Natural killer cell (primary cell): Measurements from ENCODE around the gene MIER2. TPM values are rescaled to one million over a fixed set of nuclear protein-coding genes. Genes with fewer than 3 reads are reported as not detected.

ENCODE experiments used
- ATAC-seq, 3 donors: fragments of 150-1000 bp in 2 of 3; fragments of 200-7000 bp in 1 of 3; cut with Tn5 transposase; 1 replicate in 1 of 3; 2 replicates in 2 of 3; pipeline ENCODE4 v1.10.0; 2021; ENCODE audit warnings: mild to moderate bottlenecking in 2 of 3, moderate library complexity in 2 of 3
- DNase-seq, 2 donors: peaks; one replicate each; pipeline versions ENCODE4 v3.0.0 to v3.0.0-alpha.2; 2013 to 2021; ENCODE audit warnings: mixed read lengths in 1 of 2
- H3K27ac ChIP-seq: one replicate; pipeline ENCODE4 v1.5.1; 2013; ENCODE audit warnings: mild to moderate bottlenecking, low read length
- H3K27me3 ChIP-seq: one replicate; pipeline ENCODE4 v1.6.1; 2013; ENCODE audit warnings: low read length; ENCODE audit not compliant: control insufficient read depth, insufficient read depth
- H3K36me3 ChIP-seq: one replicate; pipeline ENCODE4 v1.6.1; 2013; ENCODE audit warnings: low read length; ENCODE audit not compliant: control insufficient read depth, insufficient read depth
- H3K4me1 ChIP-seq: one replicate; pipeline ENCODE4 v1.6.1; 2013; ENCODE audit warnings: low read length; ENCODE audit not compliant: control insufficient read depth, insufficient read depth
- H3K4me3 ChIP-seq: one replicate; pipeline ENCODE4 v1.5.1; 2013; ENCODE audit warnings: low read length
- H3K9me3 ChIP-seq: one replicate; pipeline ENCODE4 v1.6.1; 2013; ENCODE audit warnings: low read length; ENCODE audit not compliant: control insufficient read depth, insufficient read depth
- H3K27ac Mint-ChIP-seq, 2 donors: one replicate each; pipeline ENCODE4 v1.8.0; 2022; ENCODE audit warnings: mild to moderate bottlenecking in 2 of 2, mixed read lengths in 2 of 2, moderate library complexity in 1 of 2
- H3K27me3 Mint-ChIP-seq, 2 donors: one replicate each; pipeline ENCODE4 v1.8.0; 2022; ENCODE audit warnings: low read depth in 2 of 2, mixed read lengths in 2 of 2
- H3K36me3 Mint-ChIP-seq: one replicate; pipeline ENCODE4 v1.8.0; 2022; ENCODE audit warnings: mixed read lengths
- H3K4me1 Mint-ChIP-seq, 2 donors: one replicate each; pipeline ENCODE4 v1.8.0; 2022; ENCODE audit warnings: mixed read lengths in 2 of 2
- H3K4me3 Mint-ChIP-seq: one replicate; pipeline ENCODE4 v1.8.0; 2022; ENCODE audit warnings: mild to moderate bottlenecking, moderate library complexity, mixed read lengths
- H3K9me3 Mint-ChIP-seq, 2 donors: one replicate each; pipeline ENCODE4 v1.8.0; 2022; ENCODE audit warnings: mixed read lengths in 2 of 2
- WGBS: methylation state at CpG from one replicate; pipeline ENCODE4 v1.1.7; 2013; ENCODE audit warnings: missing lambda C conversion rate; ENCODE audit not compliant: insufficient coverage; 5-methylcytosine and 5-hydroxymethylcytosine counted together
- intact Hi-C: fragments of 100-400 bp; cut with micrococcal nuclease; formaldehyde crosslinking; loops from one replicate; pipeline ENCODE4 v1.14.2; 2022
- total RNA-seq, 4 donors: library from RNA; stranded (reverse); fragments of 120-200 nt in 1 of 4; gene quantifications; one replicate each; pipeline versions ENCODE4 v1.2.3 to v1.2.4, GENCODE V29; 2013 to 2022
- TF ChIP-seq, protein P1 (sequence below): fragments of 200-600 bp; IDR thresholded peaks from one replicate; pipeline ENCODE4 v1.8.0; 2022; ENCODE audit warnings: antibody characterized with exemption

The MIER2 gene
- total RNA-seq, 3 donors from 2014 or later (not counting 1 experiment from before 2014, with no cell fraction given), result 14.8 to 17.7 (median 15.4) TPM

DNA sequence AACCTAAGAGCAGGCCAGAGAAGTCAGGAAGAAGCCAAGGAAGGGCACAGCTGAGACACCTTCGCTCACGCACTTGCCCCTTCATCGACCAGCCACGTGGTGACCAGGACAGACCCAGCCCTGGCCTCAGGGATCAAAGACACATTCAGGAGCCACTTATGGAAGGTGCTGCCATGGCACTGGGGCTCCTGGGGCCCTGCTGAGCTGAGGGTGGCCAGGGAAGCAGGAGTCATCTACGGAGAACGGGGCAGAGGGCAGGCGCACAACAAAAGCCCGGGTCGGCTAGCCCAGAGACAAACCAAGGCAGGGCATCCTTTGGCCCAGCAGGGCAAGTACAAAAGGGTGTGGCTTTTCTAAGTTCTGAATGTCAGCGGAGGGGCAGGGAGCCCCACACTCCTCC is 55.7 kb downstream of the MIER2 start:
- Mint-ChIP-seq H3K4me3 (no peak overlapping the region), H3K4me1 (peaks cover 0 to 9% of the 10 kb centered on the region in 2 donors), H3K27me3 (peaks cover 7 to 13% of the 10 kb centered on the region in 2 donors), H3K27ac (peak overlapping the region in 1 of 2 donors; percentile 75), H3K9me3 (no peaks in the 10 kb centered on the region), H3K36me3 (no peaks in the 10 kb centered on the region)
- Histone ChIP-seq H3K36me3 (no peaks in the 10 kb centered on the region), H3K9me3 (no peaks in the 10 kb centered on the region), H3K4me3 (no peak overlapping the region), H3K27me3 (peaks cover 18% of the 10 kb centered on the region), H3K4me1 (peaks cover 15% of the 10 kb centered on the region), H3K27ac (no peak overlapping the region)
- DNase-seq (no peak), ATAC-seq (no peak)
- intact Hi-C loops, result no loop called here
- 91% methylated on average over 10 of the region's 10 CpGs for WGBS
- TF ChIP-seq, protein P1, sequence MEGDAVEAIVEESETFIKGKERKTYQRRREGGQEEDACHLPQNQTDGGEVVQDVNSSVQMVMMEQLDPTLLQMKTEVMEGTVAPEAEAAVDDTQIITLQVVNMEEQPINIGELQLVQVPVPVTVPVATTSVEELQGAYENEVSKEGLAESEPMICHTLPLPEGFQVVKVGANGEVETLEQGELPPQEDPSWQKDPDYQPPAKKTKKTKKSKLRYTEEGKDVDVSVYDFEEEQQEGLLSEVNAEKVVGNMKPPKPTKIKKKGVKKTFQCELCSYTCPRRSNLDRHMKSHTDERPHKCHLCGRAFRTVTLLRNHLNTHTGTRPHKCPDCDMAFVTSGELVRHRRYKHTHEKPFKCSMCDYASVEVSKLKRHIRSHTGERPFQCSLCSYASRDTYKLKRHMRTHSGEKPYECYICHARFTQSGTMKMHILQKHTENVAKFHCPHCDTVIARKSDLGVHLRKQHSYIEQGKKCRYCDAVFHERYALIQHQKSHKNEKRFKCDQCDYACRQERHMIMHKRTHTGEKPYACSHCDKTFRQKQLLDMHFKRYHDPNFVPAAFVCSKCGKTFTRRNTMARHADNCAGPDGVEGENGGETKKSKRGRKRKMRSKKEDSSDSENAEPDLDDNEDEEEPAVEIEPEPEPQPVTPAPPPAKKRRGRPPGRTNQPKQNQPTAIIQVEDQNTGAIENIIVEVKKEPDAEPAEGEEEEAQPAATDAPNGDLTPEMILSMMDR, result no peak

DNA sequence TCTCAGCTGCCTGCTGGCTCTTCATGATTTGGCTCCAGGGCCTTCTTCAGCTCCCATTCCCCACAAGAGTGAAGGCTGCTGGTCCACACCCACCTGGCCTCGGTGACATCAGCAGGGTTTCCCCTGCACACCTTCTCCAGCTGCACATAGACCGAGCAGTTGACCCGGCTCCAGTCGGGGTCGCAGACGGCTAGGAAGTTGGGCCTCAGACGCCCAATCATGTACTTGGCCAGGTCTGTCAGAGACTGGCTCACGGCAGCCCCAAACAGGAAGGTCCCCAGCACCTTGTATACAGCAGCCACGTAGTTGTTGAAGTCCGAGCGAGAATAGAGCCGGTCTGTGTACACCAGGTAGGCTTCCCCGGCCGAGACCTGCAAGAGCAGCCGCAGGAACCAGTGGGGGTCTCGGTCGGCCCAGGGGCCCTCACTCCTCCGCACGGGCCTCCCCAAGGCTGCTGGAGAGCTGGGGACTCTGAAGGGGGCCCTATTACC is 57.2 kb downstream of the MIER2 start:
- TF ChIP-seq, protein P1, result no peak
- Histone ChIP-seq H3K27ac (no peak overlapping the region), H3K27me3 (peaks cover 15% of the 10 kb centered on the region), H3K4me3 (no peak overlapping the region), H3K9me3 (no peaks in the 10 kb centered on the region), H3K4me1 (peaks cover 15% of the 10 kb centered on the region), H3K36me3 (no peaks in the 10 kb centered on the region)
- Mint-ChIP-seq H3K27me3 (peaks cover 0 to 2% of the 10 kb centered on the region in 2 donors), H3K36me3 (no peaks in the 10 kb centered on the region), H3K9me3 (no peaks in the 10 kb centered on the region), H3K27ac (no peak overlapping the region), H3K4me1 (peaks cover 0 to 6% of the 10 kb centered on the region in 2 donors), H3K4me3 (no peak overlapping the region)
- 91% methylated on average over 19 of the region's 19 CpGs for WGBS
- intact Hi-C loops, result no loop called here
- DNase-seq (no peak), ATAC-seq (no peak)

DNA sequence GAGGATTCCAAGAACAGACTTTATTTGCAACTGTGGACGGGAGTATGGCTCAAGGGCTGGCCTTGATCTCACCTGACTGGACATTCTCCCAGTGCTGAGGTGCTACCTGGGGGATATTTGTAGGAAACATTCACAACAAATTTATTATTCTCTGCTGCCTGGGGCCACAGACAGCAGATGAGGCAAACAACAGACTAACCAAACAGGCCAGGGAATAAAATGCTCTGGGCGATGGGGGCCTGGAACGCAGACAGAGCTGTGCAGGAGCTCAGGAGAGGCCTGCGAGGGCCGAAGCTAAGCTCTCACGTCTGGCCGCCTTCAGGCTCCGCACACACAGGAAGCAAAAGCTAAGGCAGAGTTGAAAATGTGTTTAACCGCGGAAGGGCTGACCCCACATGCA is 61.2 kb downstream of the MIER2 start:
- Histone ChIP-seq H3K4me3 (no peak overlapping the region), H3K27me3 (peaks cover 2% of the 10 kb centered on the region), H3K9me3 (no peaks in the 10 kb centered on the region), H3K4me1 (no peaks in the 10 kb centered on the region), H3K27ac (no peak overlapping the region), H3K36me3 (no peaks in the 10 kb centered on the region)
- intact Hi-C loops, result no loop called here
- 93% methylated on average over 8 of the region's 10 CpGs for WGBS
- DNase-seq (no peak), ATAC-seq (no peak)
- TF ChIP-seq, protein P1, result no peak
- Mint-ChIP-seq H3K27ac (no peak overlapping the region), H3K27me3 (peaks cover 4 to 6% of the 10 kb centered on the region in 2 donors), H3K4me1 (no peaks in the 10 kb centered on the region), H3K9me3 (no peaks in the 10 kb centered on the region), H3K4me3 (no peak overlapping the region), H3K36me3 (no peaks in the 10 kb centered on the region)

DNA sequence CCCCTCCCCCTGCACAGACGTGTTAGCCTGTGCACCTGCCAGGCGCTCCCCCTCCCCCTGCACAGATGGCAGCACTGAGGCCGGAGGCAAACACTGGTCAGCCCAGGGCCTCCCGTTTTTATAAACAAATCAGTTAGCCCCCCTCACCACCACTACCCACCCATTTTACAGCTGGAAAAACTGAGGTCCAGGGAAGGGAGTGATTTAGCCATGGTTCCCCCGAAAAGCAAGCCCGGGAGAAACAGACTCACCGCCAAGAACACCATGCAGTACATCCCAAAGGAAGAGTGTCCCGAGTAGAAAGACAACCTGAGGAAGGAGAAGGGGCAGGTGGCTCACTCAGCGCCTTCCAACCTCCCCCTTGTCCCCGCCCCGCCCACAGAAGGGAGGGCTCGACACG is 62.1 kb downstream of the MIER2 start:
- H3K4me3 Mint-ChIP-seq, result no peak overlapping the region
- intact Hi-C loops, result no loop called here
- no peak overlapping the region for H3K27ac ChIP-seq
- H3K4me1 ChIP-seq, result no peaks in the 10 kb centered on the region
- DNase-seq (no peak), ATAC-seq (no peak)
- H3K36me3 ChIP-seq, result no peaks in the 10 kb centered on the region
- TF ChIP-seq, protein P1, result no peak
- 71% methylated on average over 10 of the region's 13 CpGs for WGBS
- H3K27me3 ChIP-seq, result peaks cover 2% of the 10 kb centered on the region
- H3K27ac Mint-ChIP-seq, result no peak overlapping the region
- no peak overlapping the region for H3K4me3 ChIP-seq
- no peaks in the 10 kb centered on the region for H3K4me1 Mint-ChIP-seq
- H3K27me3 Mint-ChIP-seq, result peaks cover 6% of the 10 kb centered on the region in 2 donors
- no peaks in the 10 kb centered on the region for H3K9me3 ChIP-seq
- H3K36me3 Mint-ChIP-seq, result no peaks in the 10 kb centered on the region
- H3K9me3 Mint-ChIP-seq, result no peaks in the 10 kb centered on the region
